Stimulated activated CD8-positive, alpha-beta memory T cell treated with anti-CD3 and anti-CD28 coated beads, Interleukin-2, amount 100 ng/mL, for 48 hours (primary cell): ENCODE data around the gene PLEKHM3.
"Not testable (repeated sequence)": the region's sequence is repeated elsewhere in the genome, so short reads cannot be mapped to it uniquely, and the experiment has no call there.

Experiments
- DNase-seq, 2 donors: peaks; one replicate each; pipeline ENCODE4 v3.0.0-alpha.2; 2020; ENCODE audit warnings: low read depth in 2 of 2

The PLEKHM3 gene

DNA sequence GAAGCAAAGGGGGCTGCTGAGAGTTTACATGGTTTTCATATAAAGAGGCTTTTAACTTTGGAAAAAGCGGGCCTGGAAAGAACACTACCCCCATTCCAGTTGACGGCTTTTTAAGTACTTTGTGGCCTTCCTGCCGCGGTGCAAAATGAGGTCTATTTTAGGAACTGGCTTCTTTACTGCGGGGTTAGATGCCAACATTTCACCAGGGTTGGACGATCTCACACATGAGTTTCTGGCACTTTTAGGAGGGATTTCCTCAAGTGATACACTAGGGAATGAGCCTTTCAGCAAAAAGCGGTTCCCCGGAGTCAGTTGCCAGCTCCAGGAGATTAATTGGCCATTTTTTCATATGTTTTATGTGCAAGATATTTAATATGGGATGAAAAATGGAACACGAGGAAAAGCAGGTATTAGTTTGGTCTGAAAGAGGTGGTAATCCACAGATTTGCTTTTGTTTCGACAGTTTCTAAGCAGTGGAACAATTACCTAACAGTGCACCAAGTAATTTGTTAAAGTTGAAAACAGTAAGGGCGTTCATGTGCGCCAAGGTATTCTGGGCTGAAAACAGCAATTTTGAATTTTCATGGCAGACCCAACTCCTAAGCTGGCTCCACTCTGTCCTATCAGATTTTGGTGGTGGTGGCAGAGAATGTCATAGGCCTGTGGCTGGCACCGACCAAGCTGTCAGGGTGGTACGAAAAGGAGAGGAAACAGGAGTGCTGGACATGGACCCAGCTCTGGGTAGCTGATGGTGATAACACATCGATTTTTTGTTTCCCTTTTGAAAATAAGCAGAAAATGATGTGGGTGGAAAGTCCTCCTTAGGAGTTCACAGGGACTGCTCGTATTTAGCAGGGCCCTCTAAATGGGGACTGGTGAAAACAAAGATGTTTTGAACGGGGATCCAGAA is 200.0 kb downstream of the PLEKHM3 start:
- DNase-seq, result no peak

GRCh38 chr2:207823865-207824264 is 201.5 kb downstream of the PLEKHM3 start:
- no peak for DNase-seq

GRCh38 chr2:207819839-207820784 is 205.2 kb downstream of the PLEKHM3 start:
- no peak for DNase-seq

- no peak for DNase-seq
Observed at GRCh38 chr2:207819021-207819797, 206.1 kb downstream of the PLEKHM3 start.

- no peak for DNase-seq
Observed at GRCh38 chr2:207816546-207816945, 208.8 kb downstream of the PLEKHM3 start.

DNA sequence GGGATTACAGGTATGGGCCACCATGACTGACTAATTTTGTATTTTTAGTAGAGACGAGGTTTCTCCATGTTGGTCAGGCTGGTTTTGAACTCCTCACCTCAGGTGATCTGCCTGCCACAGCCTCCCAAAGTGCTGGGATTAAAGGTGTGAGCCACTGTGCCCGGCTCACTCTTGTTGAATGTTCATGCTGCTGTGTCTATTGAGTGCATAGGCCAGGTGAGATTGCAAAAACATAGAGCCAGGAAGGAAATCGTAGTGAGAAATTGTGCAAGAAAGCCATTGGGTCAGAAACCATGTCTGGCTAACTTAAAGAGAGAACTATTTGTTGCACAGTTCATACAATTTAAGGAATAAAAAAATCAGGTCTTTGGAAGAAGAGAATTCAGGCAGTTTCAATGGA is 210.1 kb downstream of the PLEKHM3 start:
- no peak for DNase-seq

DNA sequence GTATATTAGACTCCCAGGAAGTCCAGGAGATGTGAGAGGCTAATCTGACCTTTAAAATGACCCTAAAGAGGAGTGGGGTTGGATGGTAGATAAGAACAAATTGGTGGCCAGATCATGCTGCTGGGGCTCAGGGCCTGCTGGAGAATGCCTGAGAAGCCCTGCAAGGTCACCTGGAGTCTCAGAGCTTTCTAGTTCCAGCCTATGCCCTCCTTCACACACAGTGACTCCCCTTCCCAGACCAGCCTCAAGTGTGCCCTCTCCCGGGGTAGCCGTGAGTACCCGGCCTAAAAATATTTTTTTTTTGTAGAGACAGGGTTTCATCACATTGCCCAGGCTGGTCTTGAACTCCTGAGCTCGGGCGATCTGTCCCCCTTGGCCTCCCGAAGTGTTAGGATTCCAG is 211.4 kb downstream of the PLEKHM3 start:
- no peak for DNase-seq

GRCh38 chr2:207813221-207813916 is 212.0 kb downstream of the PLEKHM3 start:
- no peak for DNase-seq

DNA sequence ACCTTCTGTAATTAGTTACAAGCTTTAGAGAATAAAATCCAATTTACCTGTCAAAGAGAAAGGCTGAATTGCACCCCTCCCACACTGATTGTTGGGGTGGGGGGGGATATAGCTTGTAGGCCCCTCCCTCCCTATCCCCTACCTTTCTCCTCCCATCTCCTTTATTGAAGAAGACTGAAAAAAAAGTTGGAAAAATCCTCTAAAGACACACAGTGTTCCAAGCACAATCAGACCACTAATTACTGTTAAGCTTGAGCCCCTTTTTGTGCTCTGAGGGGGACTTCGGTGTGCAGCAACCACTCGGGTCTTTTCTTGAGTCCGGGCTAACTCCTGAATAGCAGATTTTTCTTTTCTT is 212.6 kb downstream of the PLEKHM3 start:
- DNase-seq, result no peak

GRCh38 chr2:207812058-207812725 is 213.1 kb downstream of the PLEKHM3 start:
- DNase-seq, result no peak

DNA sequence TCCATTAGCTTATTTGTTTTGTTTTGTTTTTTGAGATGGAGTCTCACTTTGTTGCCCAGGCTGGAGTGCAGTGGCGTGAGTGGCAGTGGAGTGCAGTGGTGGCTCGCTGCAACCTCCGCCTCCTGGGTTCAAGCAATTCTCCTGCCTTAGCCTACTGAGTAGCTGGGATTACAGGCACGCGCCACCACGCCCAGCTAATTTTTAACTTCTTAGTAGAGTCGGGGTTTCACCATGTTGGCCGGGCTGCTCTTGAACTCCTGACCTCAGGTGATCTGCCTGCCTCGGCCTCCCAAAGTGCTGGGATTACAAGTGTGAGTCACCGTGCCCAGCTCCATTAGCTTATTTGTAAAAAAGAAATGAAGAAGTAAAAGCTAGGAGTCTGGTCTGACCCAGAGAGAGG is 213.7 kb downstream of the PLEKHM3 start:
- DNase-seq, result not testable (repeated sequence)

DNA sequence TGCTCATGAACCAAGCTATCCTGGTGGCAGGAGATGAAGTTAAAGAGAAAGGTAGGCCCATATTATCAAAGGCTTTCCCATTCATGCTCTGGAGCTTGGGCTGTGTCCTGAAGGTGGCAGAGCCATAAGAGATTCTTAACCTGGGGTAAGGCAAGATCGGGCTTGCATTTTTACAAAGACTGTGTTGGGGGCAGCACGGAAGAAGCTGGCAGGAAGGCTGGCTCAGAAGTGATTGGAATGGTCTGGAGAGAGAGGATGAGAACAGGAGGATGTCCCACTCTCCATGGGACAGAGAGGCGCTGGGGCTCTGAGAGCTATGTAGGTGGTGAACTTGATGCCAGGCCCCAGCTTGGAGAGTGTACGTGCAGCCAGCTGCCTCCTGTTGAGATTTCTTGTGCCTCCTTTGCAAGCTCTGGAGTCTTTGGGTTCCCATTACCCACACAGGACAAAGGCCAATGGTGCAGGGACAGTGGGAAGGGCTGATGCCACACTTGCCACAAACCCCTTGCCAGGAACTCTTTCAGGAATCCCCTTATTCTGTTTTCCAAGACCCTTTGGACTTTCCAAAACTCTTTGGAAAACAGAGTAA is 215.0 kb downstream of the PLEKHM3 start:
- DNase-seq, result no peak

GRCh38 chr2:207808119-207808518 is 217.2 kb downstream of the PLEKHM3 start:
- DNase-seq, result no peak

DNA sequence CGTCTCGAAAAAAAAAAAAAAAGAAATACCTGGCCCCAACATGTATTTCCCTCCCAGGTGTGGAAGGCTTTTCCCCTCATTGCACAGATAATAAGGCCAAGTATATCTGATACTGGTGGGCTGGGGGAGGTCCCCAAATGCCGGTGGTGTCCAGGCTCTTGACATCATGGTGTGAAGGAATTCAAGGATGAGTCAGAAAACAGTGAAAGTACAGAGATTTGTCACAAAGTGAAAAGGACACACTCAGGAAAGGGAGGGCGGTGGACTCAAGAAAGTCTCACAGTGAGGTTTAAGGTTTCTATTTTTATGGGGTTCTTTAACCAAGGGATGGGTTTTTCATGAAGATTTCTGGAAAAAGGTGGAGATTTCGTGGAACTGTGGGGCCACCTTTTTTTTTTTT is 217.8 kb downstream of the PLEKHM3 start:
- peak in 1 of 2 donors; percentile 11 for DNase-seq

DNA sequence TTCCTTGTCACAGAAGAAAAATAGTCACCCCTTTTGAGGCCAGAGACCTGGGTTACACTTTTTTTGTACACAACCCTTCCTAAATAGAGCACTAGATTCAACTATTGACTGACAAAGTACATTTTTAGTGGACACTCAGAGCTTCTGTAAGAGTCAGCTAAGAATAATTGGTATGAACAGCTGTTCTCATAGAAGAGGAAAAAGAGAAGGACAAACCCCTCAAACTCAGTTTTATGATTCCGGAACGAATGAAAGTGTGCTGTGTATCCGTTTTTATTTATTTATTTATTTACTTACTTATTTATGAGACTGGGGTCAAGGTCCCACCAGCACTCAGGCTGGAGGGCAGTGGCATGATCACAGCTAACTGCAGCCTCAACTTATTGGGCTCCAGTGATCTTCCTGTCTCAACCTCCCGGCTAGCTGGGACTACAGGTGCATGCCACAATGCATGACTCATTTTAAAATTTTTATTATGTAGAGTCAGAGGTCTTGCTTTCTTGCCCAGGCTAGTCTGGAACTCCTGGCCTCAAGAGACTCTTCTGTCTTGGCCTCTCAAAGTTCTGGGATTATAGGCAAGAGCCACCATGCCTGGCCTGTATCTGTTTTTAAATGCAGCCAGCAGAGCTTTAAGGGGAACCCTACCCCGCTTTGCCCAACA is 219.6 kb downstream of the PLEKHM3 start:
- no peak for DNase-seq

DNA sequence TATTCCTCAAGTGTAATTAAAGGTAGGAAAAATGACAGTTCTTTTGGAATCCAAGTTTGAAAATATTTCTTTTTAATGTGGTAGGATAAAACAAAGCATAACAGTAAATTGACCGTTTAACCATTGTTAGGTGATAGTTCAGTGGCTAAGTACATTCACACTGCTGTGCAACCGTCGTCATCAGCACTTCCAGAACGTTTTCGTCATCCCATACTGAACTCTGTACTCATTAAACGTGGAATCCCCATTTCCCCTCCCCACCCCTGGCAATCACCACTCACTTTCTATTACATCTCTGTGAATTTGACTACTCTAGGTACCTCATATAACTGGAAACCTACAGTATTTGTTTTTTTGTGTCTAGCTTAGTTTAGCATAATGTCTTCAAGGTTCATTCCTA is 222.7 kb downstream of the PLEKHM3 start:
- no peak for DNase-seq

GRCh38 chr2:207801259-207801658 is 224.1 kb downstream of the PLEKHM3 start:
- DNase-seq, result no peak

- no peak for DNase-seq
Observed at GRCh38 chr2:207796585-207797350, 228.6 kb downstream of the PLEKHM3 start.

DNA sequence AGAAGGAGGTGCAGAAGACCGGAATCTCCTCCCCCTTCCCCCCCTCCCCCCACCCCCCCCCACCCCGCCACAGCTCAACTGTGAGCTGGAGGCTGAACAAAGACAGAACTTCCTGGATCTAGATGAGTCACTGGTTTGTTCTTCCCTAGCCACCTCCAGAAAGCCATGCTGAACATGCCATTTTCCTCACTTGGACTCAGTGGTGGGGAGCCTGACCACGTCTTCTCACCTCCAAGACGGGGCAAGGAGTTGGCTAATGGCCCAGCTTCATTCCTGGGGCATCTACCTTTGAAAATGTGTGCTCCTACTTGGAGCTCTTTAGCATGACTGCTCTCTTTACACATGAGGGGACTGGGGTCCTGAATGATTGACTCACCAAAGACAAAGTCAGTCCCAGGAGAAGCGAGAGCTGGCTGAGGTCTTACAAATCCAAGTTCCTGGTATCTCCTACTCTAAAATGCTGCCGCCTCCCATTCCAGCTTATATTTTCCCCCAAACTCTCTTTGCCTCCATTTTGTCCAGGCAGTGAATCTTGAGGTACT is 233.0 kb downstream of the PLEKHM3 start:
- DNase-seq, result no peak
